MM.1S (cell line): ENCODE measurements around the gene TSPAN11.

Experiments used
- CTCF ChIP-seq: fragments of 300-600 bp; sonication (generic); IDR thresholded peaks from 2 replicates; pipeline ENCODE4 v1.5.1; 2016; ENCODE audit warnings: antibody characterized with exemption, low read length, mixed read lengths
- EZH2 ChIP-seq: fragments of 300-600 bp; sonication (generic); optimal IDR thresholded peaks from 2 replicates; pipeline ENCODE3; 2017; ENCODE audit warnings: low read depth, mild to moderate bottlenecking, antibody characterized with exemption, low read length, mixed read lengths
- EZH2phosphoT487 ChIP-seq: fragments of 300-600 bp; sonication (generic); IDR thresholded peaks from 2 replicates; pipeline ENCODE4 v1.6.1; 2018; ENCODE audit warnings: antibody characterized with exemption, low read length

GRCh38 chr12:30914986-30915591, 11.5 kb upstream of the TSPAN11 start:
- no peak for TF ChIP-seq CTCF
- TF ChIP-seq EZH2 = no peak
- no peak for TF ChIP-seq EZH2phosphoT487
